Measurements from ENCODE around the gene C22orf23. TPM values are rescaled to one million over a fixed set of nuclear protein-coding genes. Genes with fewer than 3 reads are reported as not detected.
"Not testable (repeated sequence)": the region's sequence is repeated elsewhere in the genome, so short reads cannot be mapped to it uniquely, and the experiment has no call there.

The C22orf23 gene
- total and polyA plus RNA-seq, 9 donors, result 0.28 to 2.6 (median 0.77) TPM

- Histone ChIP-seq H3K4me3 (peak overlapping the region; percentile 63), H3K9me3 (no peaks in the 10 kb centered on the region), H3K4me1 (ENCODE audit: insufficient read depth) (peaks cover 7% of the 10 kb centered on the region), H3K27ac (no peak overlapping the region), H3K36me3 (no peaks in the 10 kb centered on the region), H3K27me3 (no peaks in the 10 kb centered on the region)
- intact Hi-C loops (cut with DNase I), result loop anchor here in 1 of 4 donors (5.0 kb wide), 1 partner anchor 136 kb away; no protein-coding TSS in a partner anchor
- WGBS, 3 donors, result 0 to 1% (median 0%) methylated on average over 13 of the region's 13 CpGs
- peak in 2 of 5 donors; percentile 40 to 43 for DNase-seq
- TF ChIP-seq CTCF (IDR thresholded peaks at IDR 0.05), result no peak
- TF ChIP-seq EP300 (IDR thresholded peaks at IDR 0.05), result no peak
- TF ChIP-seq POLR2A (IDR thresholded peaks at IDR 0.05), result no peak
Measured at GRCh38 chr22:37953062-37953436, 352 bp downstream of the C22orf23 start.

GRCh38 chr22:37952629-37953028 lies 772 bp downstream of the C22orf23 start:
- not testable (repeated sequence) for H3K9me3 ChIP-seq; H3K36me3 ChIP-seq; H3K27ac ChIP-seq; DNase-seq; H3K4me1 ChIP-seq (ENCODE audit: insufficient read depth); H3K27me3 ChIP-seq
- peak overlapping the region; percentile 63 for H3K4me3 ChIP-seq
- 4 to 6% (median 5%) methylated on average over 20 of the region's 20 CpGs for WGBS, 3 donors
- intact Hi-C loops (cut with DNase I), result loop anchor here in 1 of 4 donors (5.0 kb wide), 1 partner anchor 135 kb away; no protein-coding TSS in a partner anchor

GRCh38 chr22:37951305-37951704 lies 2.1 kb downstream of the C22orf23 start:
- no peak overlapping the region for H3K27ac ChIP-seq
- no peak overlapping the region for H3K4me3 ChIP-seq
- H3K27me3 ChIP-seq, result no peaks in the 10 kb centered on the region
- WGBS, 3 donors, result 48 to 54% (median 53%) methylated on average over 8 of the region's 8 CpGs
- peaks cover 7% of the 10 kb centered on the region for H3K4me1 ChIP-seq (ENCODE audit: insufficient read depth)
- H3K9me3 ChIP-seq, result no peaks in the 10 kb centered on the region
- intact Hi-C loops (cut with DNase I), result loop anchor here in 1 of 4 donors (5.0 kb wide), 1 partner anchor 134 kb away; no protein-coding TSS in a partner anchor
- TF ChIP-seq CTCF (IDR thresholded peaks at IDR 0.05) (no peak), EP300 (IDR thresholded peaks at IDR 0.05) (no peak), POLR2A (IDR thresholded peaks at IDR 0.05) (no peak)
- DNase-seq, result no peak
- H3K36me3 ChIP-seq, result no peaks in the 10 kb centered on the region

GRCh38 chr22:37947142-37947795 lies 6.1 kb downstream of the C22orf23 start:
- H3K4me1 ChIP-seq (ENCODE audit: insufficient read depth); H3K9me3 ChIP-seq; intact Hi-C loops (cut with DNase I); H3K27me3 ChIP-seq; H3K27ac ChIP-seq; H3K4me3 ChIP-seq; H3K36me3 ChIP-seq; DNase-seq: not testable (repeated sequence)
- 91 to 94% (median 92%) methylated on average over 14 of the region's 14 CpGs for WGBS, 3 donors

- H3K36me3 ChIP-seq; H3K4me3 ChIP-seq; H3K4me1 ChIP-seq (ENCODE audit: insufficient read depth); H3K9me3 ChIP-seq; intact Hi-C loops (cut with DNase I); H3K27ac ChIP-seq; DNase-seq; H3K27me3 ChIP-seq: not testable (repeated sequence)
- 92 to 94% (median 92%) methylated on average over 11 of the region's 11 CpGs for WGBS, 3 donors
Measured at GRCh38 chr22:37944423-37944822, 9.0 kb downstream of the C22orf23 start.

GRCh38 chr22:37943825-37944198 lies 9.6 kb downstream of the C22orf23 start:
- H3K9me3 ChIP-seq, result no peaks in the 10 kb centered on the region
- no peak overlapping the region for H3K4me3 ChIP-seq
- H3K27me3 ChIP-seq, result no peaks in the 10 kb centered on the region
- no peaks in the 10 kb centered on the region for H3K4me1 ChIP-seq (ENCODE audit: insufficient read depth)
- no peaks in the 10 kb centered on the region for H3K36me3 ChIP-seq
- TF ChIP-seq POLR2A (IDR thresholded peaks at IDR 0.05) (no peak), CTCF (IDR thresholded peaks at IDR 0.05) (no peak), EP300 (IDR thresholded peaks at IDR 0.05) (no peak)
- WGBS, 3 donors, result 87 to 96% (median 92%) methylated on average over 7 of the region's 7 CpGs
- DNase-seq, result no peak
- H3K27ac ChIP-seq, result no peak overlapping the region
- intact Hi-C loops (cut with DNase I), result no loop called here

Measured in ovary (tissue), 9 donors.